Immature natural killer cell (primary cell): ENCODE measurements around the gene GADD45B. TPM values are rescaled to one million over a fixed set of nuclear protein-coding genes. Genes with fewer than 3 reads are reported as not detected.
"Not testable (repeated sequence)": the region's sequence is repeated elsewhere in the genome, so short reads cannot be mapped to it uniquely, and the experiment has no call there.

Source experiments
- DNase-seq, 3 donors: peaks; one replicate each; pipeline ENCODE4 v3.0.0; 2022; ENCODE audit warnings: mixed read lengths in 1 of 3
- H3K27ac Mint-ChIP-seq, 6 donors: one replicate each; pipeline ENCODE4 v1.8.0; 2020; ENCODE audit warnings: mixed read lengths in 6 of 6, mild to moderate bottlenecking in 5 of 6, inconsistent platforms in 4 of 6, moderate library complexity in 3 of 6
- H3K27me3 Mint-ChIP-seq, 3 donors: one replicate each; pipeline ENCODE4 v1.8.0; 2020 to 2021; ENCODE audit warnings: low read depth in 3 of 3, mild to moderate bottlenecking in 3 of 3, mixed read lengths in 3 of 3, moderate library complexity in 3 of 3, inconsistent platforms in 1 of 3
- H3K36me3 Mint-ChIP-seq, 3 donors: one replicate each; pipeline ENCODE4 v1.8.0; 2020; ENCODE audit warnings: mixed read lengths in 3 of 3, inconsistent platforms in 2 of 3, mild to moderate bottlenecking in 2 of 3
- H3K4me1 Mint-ChIP-seq, 2 donors: one replicate each; pipeline ENCODE4 v1.8.0; 2020; ENCODE audit warnings: inconsistent platforms in 2 of 2, mild to moderate bottlenecking in 2 of 2, mixed read lengths in 2 of 2, moderate library complexity in 1 of 2
- H3K4me3 Mint-ChIP-seq, 5 donors: one replicate each; pipeline ENCODE4 v1.8.0; 2020; ENCODE audit warnings: mild to moderate bottlenecking in 5 of 5, mixed read lengths in 5 of 5, inconsistent platforms in 3 of 5, moderate library complexity in 3 of 5
- H3K9me3 Mint-ChIP-seq, 6 donors: one replicate each; pipeline ENCODE4 v1.8.0; 2020; ENCODE audit warnings: mild to moderate bottlenecking in 6 of 6, mixed read lengths in 6 of 6, inconsistent platforms in 4 of 6, moderate library complexity in 3 of 6
- polyA plus RNA-seq, 3 donors: library from polyadenylated mRNA; unstranded; fragments of 300-500 nt; fragmentation: Illumina TruSeq; gene quantifications; one replicate each; pipeline ENCODE4 v1.2.3, GENCODE V29; 2021

Gene GADD45B
- polyA plus RNA-seq, 3 donors from 2014 or later: 68.0 to 105 (median 72.9) TPM

DNA sequence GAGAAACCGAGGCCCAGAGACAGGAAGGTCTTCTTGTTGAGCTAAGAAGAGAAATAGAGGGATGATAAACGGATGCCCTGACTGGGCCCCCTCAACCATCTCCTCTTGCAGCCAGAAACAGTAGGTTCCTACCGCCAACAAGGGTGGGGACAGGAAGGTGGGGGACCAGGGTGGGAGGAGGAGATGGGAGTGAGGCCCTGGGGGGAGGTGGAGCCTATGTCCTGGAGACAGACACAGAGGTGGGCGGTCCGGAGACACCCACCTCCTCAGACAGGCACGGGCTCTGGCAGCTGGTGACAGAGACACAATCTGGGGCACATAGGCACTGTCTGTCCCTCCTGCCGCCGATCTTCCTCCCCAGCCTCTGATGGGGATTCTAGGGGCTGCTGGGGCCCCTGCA lies 16.9 kb downstream of the GADD45B start:
- H3K27ac Mint-ChIP-seq: no peak overlapping the region
- no peaks in the 10 kb centered on the region for H3K36me3 Mint-ChIP-seq
- peaks cover 15 to 22% (median 20%) of the 10 kb centered on the region in 3 donors for H3K27me3 Mint-ChIP-seq
- no peaks in the 10 kb centered on the region for H3K9me3 Mint-ChIP-seq
- H3K4me1 Mint-ChIP-seq: peaks cover 9 to 17% of the 10 kb centered on the region in 2 donors
- no peak for DNase-seq
- no peak overlapping the region for H3K4me3 Mint-ChIP-seq

DNA sequence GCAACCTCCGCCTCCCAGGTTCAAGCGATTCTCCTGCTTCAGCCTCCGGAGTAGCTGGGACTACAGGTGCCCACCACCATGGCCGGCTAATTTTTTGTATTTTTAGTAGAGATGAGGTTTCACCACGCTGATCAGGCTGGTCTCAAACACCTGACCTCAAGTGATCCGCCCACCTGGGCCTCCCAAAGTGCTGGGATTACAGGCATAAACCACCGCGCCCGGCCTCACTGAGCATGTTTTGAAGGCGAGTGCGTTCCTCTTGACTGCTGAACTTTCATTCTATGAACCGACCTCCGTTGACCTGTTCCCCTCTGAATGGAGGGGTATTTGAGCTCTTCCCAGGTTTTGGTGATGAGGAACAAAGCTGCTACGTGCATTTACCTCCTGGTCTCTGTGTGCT lies 17.5 kb downstream of the GADD45B start:
- H3K4me3 Mint-ChIP-seq: peak overlapping the region in 4 of 5 donors; percentile 33 to 80 (median 64)
- H3K27ac Mint-ChIP-seq: peak overlapping the region in 1 of 6 donors; percentile 53

DNA sequence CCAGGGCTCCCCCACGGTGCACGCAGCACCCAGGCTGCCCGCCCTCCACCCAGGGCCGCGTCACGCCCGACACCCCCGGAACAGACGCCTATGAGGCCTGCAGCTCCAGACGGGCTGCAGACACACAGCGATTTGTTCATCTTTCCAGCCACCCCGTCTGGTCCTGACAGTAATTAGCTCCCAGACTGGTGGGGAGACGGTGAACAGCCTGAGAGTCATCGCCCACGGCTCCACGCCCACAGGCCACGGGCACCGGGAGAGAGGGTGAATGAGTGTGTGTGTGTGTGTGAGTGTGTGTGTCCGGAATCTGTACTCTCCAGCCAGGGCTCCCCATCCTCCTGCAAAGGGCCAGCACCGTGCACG lies 18.1 kb downstream of the GADD45B start:
- Mint-ChIP-seq H3K4me1 (peaks cover 9 to 17% of the 10 kb centered on the region in 2 donors), H3K9me3 (no peaks in the 10 kb centered on the region), H3K4me3 (peak overlapping the region; percentile 75 to 83 (median 80)), H3K36me3 (no peaks in the 10 kb centered on the region), H3K27me3 (peaks cover 15 to 20% (median 19%) of the 10 kb centered on the region in 3 donors), H3K27ac (peak overlapping the region in 4 of 6 donors; percentile 40 to 59 (median 50))
- DNase-seq: no peak

More for the DNA sequence above, 17.5 kb downstream of the GADD45B start:
- Mint-ChIP-seq H3K27me3 (peaks cover 15 to 21% (median 20%) of the 10 kb centered on the region in 3 donors), H3K4me1 (peaks cover 9 to 17% of the 10 kb centered on the region in 2 donors)
- H3K36me3 Mint-ChIP-seq, DNase-seq, H3K9me3 Mint-ChIP-seq: not testable (repeated sequence)

DNA sequence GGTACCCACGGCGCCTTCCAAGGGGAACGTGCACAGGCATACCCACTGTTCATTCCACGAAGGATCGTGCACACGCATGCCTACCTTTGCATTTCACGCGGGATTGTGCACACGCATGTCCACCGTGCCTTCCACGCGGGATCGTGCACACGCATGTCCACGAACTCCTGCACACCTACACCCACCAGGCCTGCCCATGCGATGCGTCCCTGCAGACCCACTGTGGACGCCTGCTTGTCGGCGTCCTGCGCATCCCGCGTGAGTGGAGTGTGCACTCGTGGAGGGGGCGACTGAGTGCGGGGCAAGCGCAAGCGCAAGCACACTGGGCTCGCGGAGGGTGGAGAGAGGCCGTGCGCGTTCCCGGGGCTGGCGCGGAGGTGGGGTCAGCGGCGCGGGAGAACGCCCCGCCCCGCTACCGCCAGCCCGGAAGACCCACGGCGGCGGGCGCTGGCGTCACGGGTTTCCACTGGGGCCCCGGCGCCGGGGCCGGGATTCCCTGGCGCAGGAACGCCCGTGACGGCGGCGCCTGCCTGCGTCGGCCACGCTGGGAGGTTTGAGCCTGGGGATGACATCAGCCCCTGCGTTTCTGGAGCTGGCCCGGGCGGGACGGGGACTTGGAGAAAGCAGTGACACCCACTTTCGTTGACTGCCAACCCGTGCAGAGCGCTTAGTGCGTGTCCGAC lies 18.7 kb downstream of the GADD45B start:
- H3K9me3 Mint-ChIP-seq: no peaks in the 10 kb centered on the region
- peaks cover 13 to 20% (median 16%) of the 10 kb centered on the region in 3 donors for H3K27me3 Mint-ChIP-seq
- H3K4me3 Mint-ChIP-seq: peak overlapping the region; percentile 75 to 83 (median 80)
- DNase-seq: peak; percentile 62 to 70 (median 68)
- peak overlapping the region in 3 of 6 donors; percentile 55 to 80 (median 66) for H3K27ac Mint-ChIP-seq
- H3K36me3 Mint-ChIP-seq: no peaks in the 10 kb centered on the region
- peaks cover 8 to 14% of the 10 kb centered on the region in 2 donors for H3K4me1 Mint-ChIP-seq

DNA sequence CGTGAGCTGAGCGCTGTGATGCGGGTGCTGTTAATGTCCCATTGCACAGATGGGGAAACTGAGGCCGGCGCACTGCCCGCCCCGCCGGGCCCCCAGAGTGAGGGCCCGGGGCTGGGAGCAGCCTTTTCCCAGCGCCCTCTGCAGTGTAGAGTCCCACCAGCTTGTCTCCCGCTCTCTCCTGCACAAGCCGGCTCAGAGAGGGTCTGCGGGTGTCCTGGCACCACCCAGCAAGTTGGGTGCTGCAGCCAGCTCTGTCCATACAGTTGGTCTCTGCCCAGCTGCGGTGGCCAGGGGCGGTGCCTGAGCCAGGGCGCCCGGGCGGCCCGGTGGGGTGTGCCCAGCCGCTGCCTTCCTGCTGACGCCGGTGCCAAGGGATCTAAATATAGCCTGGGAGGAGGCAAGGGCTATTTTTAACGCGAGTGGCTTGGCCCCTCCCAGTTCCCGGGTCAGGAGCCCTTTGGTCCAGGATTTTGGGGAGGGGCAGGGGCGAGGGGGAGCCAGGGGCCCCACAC lies 19.3 kb downstream of the GADD45B start:
- peaks cover 7 to 15% (median 13%) of the 10 kb centered on the region in 3 donors for H3K27me3 Mint-ChIP-seq
- no peaks in the 10 kb centered on the region for H3K36me3 Mint-ChIP-seq
- peak; percentile 25 to 29 (median 27) for DNase-seq
- H3K4me1 Mint-ChIP-seq: peaks cover 5 to 12% of the 10 kb centered on the region in 2 donors
- peak overlapping the region; percentile 53 to 79 (median 72) for H3K4me3 Mint-ChIP-seq
- H3K27ac Mint-ChIP-seq: peak overlapping the region in 2 of 6 donors; percentile 66 to 80
- H3K9me3 Mint-ChIP-seq: no peaks in the 10 kb centered on the region

DNA sequence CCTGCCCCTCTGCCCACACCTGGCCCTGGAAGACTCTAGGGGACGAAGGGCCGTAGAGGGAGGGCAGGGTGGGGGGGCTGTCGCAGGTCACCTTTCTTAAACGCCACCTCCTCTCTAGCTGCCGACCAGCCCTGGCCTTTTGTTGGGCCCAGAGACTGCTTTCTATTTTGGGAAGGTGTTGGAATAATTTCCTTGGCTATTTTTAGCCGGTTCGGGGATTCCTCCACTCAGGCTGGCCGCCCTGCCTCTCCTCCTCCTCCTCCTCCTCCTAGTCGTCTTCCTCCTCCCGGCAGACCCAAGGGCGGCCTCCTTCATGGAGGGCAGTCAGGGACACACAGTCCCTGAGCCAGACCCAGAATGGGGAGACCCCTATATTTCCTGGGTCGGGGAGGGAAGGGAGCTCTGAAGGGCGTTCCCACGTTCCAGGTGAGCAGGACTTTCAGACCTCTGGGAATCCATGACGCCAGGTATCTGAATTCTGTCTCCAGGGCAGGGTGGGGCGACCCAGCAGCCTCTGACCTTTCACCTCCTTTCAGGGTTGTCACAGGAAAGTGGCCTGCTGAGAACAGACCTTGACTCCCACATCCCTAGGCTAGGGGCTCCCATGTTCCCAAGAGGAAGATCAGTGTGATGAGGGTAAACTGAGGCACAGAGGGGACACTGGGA lies 19.9 kb downstream of the GADD45B start:
- DNase-seq: no peak
- Mint-ChIP-seq H3K4me1 (peaks cover 5 to 12% of the 10 kb centered on the region in 2 donors), H3K27ac (peak overlapping the region in 4 of 6 donors; percentile 27 to 75 (median 56)), H3K9me3 (no peaks in the 10 kb centered on the region), H3K4me3 (peak overlapping the region; percentile 61 to 83 (median 73)), H3K27me3 (peaks cover 7 to 11% (median 8%) of the 10 kb centered on the region in 3 donors), H3K36me3 (no peaks in the 10 kb centered on the region)

DNA sequence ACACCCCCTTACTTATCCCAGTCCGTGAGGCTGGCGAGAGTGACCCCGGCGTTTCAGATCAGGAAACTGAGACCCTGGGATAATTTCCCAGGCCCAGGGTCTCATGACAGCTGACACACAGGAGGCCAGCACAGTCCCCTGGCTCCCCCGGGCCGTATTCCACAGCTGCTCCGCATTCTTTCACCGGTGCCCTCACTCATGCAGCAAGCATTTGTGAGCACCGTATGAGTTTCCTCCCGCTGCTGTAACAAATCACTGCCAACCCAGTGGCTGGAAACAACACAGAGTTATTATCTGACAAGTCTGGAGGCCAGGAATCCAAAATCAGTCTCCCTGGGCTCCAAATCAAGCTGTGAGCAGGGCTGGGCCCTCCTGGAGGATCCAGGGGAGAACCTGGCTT lies 21.3 kb downstream of the GADD45B start:
- Mint-ChIP-seq H3K36me3 (no peaks in the 10 kb centered on the region), H3K9me3 (no peaks in the 10 kb centered on the region), H3K27ac (peak overlapping the region in 2 of 6 donors; percentile 27 to 49), H3K4me3 (no peak overlapping the region), H3K27me3 (peaks cover 6 to 12% (median 8%) of the 10 kb centered on the region in 3 donors), H3K4me1 (peaks cover 5 to 12% of the 10 kb centered on the region in 2 donors)
- DNase-seq: no peak

DNA sequence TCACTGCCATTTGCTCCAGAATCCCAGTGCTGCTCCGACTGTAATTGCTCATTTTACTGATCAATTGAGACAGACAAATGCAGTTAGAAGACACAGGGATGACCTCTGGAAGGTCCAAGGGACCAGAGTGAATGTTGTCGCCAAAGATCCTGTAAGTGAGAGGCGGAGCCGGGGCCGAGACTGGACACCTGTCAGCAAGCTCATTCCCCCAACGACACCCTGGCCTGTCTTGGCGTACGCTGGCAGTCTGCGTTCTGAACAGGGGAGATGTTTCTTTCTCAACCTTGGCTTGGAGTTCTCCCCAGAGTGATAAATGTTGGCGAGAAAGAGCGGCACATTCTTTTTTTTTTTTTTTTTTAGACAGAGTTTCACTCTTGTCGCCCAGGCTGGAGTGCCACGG lies 24.2 kb downstream of the GADD45B start:
- H3K36me3 Mint-ChIP-seq: no peaks in the 10 kb centered on the region
- H3K9me3 Mint-ChIP-seq: no peaks in the 10 kb centered on the region
- no peak overlapping the region for H3K4me3 Mint-ChIP-seq
- peaks cover 16 to 17% of the 10 kb centered on the region in 2 donors for H3K4me1 Mint-ChIP-seq
- peaks cover 0 to 3% (median 0%) of the 10 kb centered on the region in 3 donors for H3K27me3 Mint-ChIP-seq
- DNase-seq: no peak
- no peak overlapping the region for H3K27ac Mint-ChIP-seq

DNA sequence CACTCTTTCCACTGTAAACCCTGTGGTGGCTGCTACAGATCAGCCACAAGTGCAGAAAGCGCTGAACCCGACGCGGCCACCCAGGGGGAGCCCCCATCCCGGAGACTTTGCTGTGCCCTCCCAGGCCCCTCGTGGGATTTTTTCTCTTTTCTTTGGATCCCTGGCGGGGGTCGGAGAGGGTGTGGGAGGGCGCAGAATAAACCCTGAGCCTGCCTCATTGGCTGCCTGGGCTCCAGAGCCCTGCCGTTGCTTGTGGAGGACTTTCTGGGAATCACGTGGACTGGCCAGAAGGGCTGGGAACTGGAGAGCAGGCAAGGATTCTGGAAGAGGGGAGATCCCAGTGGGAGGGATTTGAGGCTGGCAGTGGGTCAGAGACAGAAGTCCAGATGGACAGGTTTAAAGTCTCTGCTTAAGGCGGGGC lies 24.9 kb downstream of the GADD45B start:
- Mint-ChIP-seq H3K9me3 (no peaks in the 10 kb centered on the region), H3K36me3 (no peaks in the 10 kb centered on the region), H3K27ac (no peak overlapping the region), H3K4me3 (no peak overlapping the region), H3K4me1 (peaks cover 16% of the 10 kb centered on the region in 2 donors), H3K27me3 (peaks cover 0 to 1% (median 0%) of the 10 kb centered on the region in 3 donors)
- no peak for DNase-seq

DNA sequence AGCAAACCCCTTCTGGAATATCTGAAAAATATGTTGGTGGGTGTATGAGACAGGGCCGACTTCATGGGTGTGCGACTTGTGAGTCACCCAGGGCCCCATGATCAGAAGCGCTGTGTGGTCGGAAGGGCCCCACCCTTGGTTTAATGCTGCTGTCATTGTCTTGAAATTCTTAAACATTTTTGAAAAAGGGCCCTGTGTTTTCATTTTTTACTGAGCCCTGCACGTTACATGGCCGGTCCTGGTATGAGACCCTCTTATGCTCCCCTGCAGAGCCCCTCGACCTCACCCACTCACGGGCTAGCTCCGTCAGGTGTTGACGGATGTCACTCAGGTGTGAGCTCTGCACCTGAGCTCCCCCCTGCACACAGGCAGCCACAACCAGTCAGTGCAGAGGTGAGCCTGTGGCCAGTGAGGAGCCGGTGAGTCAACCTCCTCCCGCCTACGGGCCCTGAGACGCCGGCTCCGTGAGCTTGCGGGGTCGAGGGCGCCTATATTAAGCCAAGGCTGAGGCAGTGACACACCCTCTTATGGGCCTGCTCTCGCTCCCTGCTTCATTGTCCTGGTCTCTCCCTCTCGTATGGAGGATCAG lies 27.7 kb downstream of the GADD45B start:
- Mint-ChIP-seq H3K4me1 (peaks cover 15 to 16% of the 10 kb centered on the region in 2 donors), H3K4me3 (peak overlapping the region; percentile 38 to 80 (median 65)), H3K36me3 (no peaks in the 10 kb centered on the region), H3K9me3 (no peaks in the 10 kb centered on the region), H3K27me3 (peaks cover 0 to 1% (median 0%) of the 10 kb centered on the region in 3 donors), H3K27ac (peak overlapping the region; percentile 85 to 96 (median 94))
- DNase-seq: peak; percentile 54 to 71 (median 58)

DNA sequence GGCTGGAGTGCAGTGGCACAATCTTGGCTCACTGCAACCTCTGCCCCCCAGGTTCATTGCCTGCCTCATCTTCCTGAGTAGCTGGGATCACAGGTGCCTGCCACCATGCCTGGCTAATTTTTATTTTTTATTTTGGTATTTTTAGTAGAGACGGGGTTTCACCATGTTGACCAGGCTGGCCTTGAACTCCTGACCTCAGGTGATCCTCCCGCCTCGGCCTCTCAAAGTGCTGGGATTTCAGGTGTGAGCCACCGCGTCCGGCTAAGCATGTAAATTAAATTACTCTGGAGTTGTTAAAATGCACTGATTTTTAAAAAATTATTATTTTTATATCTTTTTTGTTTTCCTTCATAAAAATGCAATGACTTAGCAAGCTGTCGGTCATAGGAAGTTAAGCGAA lies 30.7 kb downstream of the GADD45B start:
- peaks cover 15 to 16% of the 10 kb centered on the region in 2 donors for H3K4me1 Mint-ChIP-seq
- H3K9me3 Mint-ChIP-seq, H3K27me3 Mint-ChIP-seq, H3K36me3 Mint-ChIP-seq, DNase-seq: not testable (repeated sequence)
- peak overlapping the region in 1 of 6 donors; percentile 83 for H3K27ac Mint-ChIP-seq
- H3K4me3 Mint-ChIP-seq: peak overlapping the region in 1 of 5 donors; percentile 57

DNA sequence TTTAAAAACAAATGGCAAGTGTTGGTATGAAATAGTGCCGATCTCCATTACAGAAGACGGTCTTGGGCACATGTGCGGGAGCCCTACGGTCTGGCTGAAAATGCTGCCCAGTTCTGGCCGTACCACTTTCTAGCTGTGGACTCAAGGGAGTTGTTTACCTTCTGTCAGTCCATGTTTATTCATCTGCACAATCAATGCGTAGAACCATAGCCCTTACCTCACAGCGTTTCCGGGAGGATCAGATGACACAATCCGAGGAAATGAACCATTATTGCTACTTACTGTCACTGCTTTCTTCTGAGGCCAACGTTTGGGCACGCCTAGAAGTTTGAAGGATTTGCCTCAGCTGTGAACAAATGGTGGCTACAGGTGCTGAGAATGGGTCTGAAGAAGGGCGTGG lies 31.2 kb downstream of the GADD45B start:
- Mint-ChIP-seq H3K36me3 (no peaks in the 10 kb centered on the region), H3K9me3 (no peaks in the 10 kb centered on the region), H3K4me1 (peaks cover 15 to 16% of the 10 kb centered on the region in 2 donors), H3K27me3 (peaks cover 0 to 3% (median 2%) of the 10 kb centered on the region in 3 donors), H3K4me3 (peak overlapping the region in 1 of 5 donors; percentile 57), H3K27ac (peak overlapping the region in 3 of 6 donors; percentile 39 to 83 (median 79))
- DNase-seq: peak in 2 of 3 donors; percentile 15 to 21

DNA sequence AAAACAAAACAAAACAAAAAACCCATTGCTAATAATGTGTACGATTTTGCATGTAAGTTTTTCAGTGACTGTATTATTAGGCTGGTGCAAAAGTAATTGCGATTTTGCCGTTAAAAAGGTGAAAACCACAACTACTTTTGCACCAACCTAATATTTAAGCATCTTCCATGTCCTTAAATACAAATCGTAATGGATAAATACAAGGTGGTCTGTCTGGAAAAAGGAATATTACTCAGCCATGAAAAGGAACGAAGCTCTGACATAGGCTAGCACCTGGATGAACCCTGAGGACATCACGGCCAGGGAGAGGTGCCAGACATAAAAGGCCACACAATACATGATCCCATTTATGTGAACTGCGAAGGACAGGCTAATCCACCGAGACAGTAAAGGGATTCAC lies 33.2 kb downstream of the GADD45B start:
- Mint-ChIP-seq H3K9me3 (no peaks in the 10 kb centered on the region), H3K4me1 (peaks cover 5% of the 10 kb centered on the region in 2 donors), H3K4me3 (no peak overlapping the region), H3K36me3 (no peaks in the 10 kb centered on the region), H3K27ac (no peak overlapping the region), H3K27me3 (peaks cover 0 to 3% (median 2%) of the 10 kb centered on the region in 3 donors)
- no peak for DNase-seq
